Endodermal cell (in vitro differentiated cells): ENCODE results near the gene HNRNPL. TPM values are rescaled to one million over a fixed set of nuclear protein-coding genes. Genes with fewer than 3 reads are reported as not detected.

ENCODE experiments used
- DNase-seq: peaks from one replicate; pipeline ENCODE4 v3.0.0-alpha.2; 2017
- H3K27ac ChIP-seq: 2 replicates; pipeline ENCODE4 v1.5.1; 2013; ENCODE audit warnings: mild to moderate bottlenecking, low read depth, low read length, moderate library complexity
- H3K27me3 ChIP-seq: 2 replicates; pipeline ENCODE4 v1.6.1; 2013; ENCODE audit warnings: mild to moderate bottlenecking, low read length, moderate library complexity; ENCODE audit not compliant: insufficient read depth, control insufficient read depth, poor library complexity, severe bottlenecking
- H3K36me3 ChIP-seq: 2 replicates; pipeline ENCODE4 v1.7.0; 2013; ENCODE audit warnings: mild to moderate bottlenecking, low read length, moderate library complexity; ENCODE audit not compliant: control insufficient read depth, insufficient read depth
- H3K4me1 ChIP-seq: one replicate; pipeline ENCODE4 v1.7.0; 2013; ENCODE audit warnings: low read length; ENCODE audit not compliant: control insufficient read depth, insufficient read depth
- H3K4me3 ChIP-seq: 2 replicates; pipeline ENCODE4 v1.5.1; 2013; ENCODE audit warnings: mild to moderate bottlenecking, low read length, moderate library complexity
- H3K9ac ChIP-seq: 2 replicates; pipeline ENCODE4 v1.6.1; 2013; ENCODE audit warnings: mild to moderate bottlenecking, low read length, moderate library complexity; ENCODE audit not compliant: poor library complexity, severe bottlenecking; ENCODE audit errors: extremely low read depth
- H3K9me3 ChIP-seq: 2 replicates; pipeline ENCODE4 v1.6.1; 2013; ENCODE audit warnings: mild to moderate bottlenecking, low read length, moderate library complexity; ENCODE audit not compliant: control insufficient read depth
- H3K27ac Mint-ChIP-seq: 2 replicates; pipeline ENCODE4 v1.8.0; 2020; ENCODE audit warnings: mixed read lengths
- H3K27me3 Mint-ChIP-seq: 2 replicates; pipeline ENCODE4 v1.8.0; 2021; ENCODE audit warnings: mild to moderate bottlenecking, mixed read lengths; ENCODE audit not compliant: insufficient read depth
- H3K36me3 Mint-ChIP-seq: 2 replicates; pipeline ENCODE4 v1.8.0; 2020; ENCODE audit warnings: low read depth, mixed read lengths
- H3K4me1 Mint-ChIP-seq: 2 replicates; pipeline ENCODE4 v1.8.0; 2020; ENCODE audit warnings: mixed read lengths
- H3K4me3 Mint-ChIP-seq: 2 replicates; pipeline ENCODE4 v1.8.0; 2020; ENCODE audit warnings: mild to moderate bottlenecking, moderate library complexity, mixed read lengths
- H3K9me3 Mint-ChIP-seq: 2 replicates; pipeline ENCODE4 v1.8.0; 2020; ENCODE audit warnings: mild to moderate bottlenecking, mixed read lengths
- CTCF ChIP-seq: fragments of 200-600 bp; sonication (generic); conservative IDR thresholded peaks from 2 replicates; pipeline ENCODE4 v1.5.0; 2021; ENCODE audit warnings: antibody characterized with exemption, mild to moderate bottlenecking
- WGBS, 2 experiments: methylation state at CpG; one replicate each; pipeline versions ENCODE4 v1.1.5 to v1.1.7; 2013; ENCODE audit warnings: missing lambda C conversion rate in 2 of 2, mixed read lengths in 1 of 2; ENCODE audit not compliant: insufficient coverage in 1 of 2, insufficient read length in 1 of 2; 5-methylcytosine and 5-hydroxymethylcytosine counted together
- total RNA-seq, 2 donors: library from RNA; stranded (reverse); fragmentation: NEBNext Ultra II Directional in 1 of 2; extraction: Animal tissue kit (Norgen Biotek cat#: 25700) in 1 of 2; gene quantifications; 2 replicates in 1 of 2; 3 replicates in 1 of 2; pipeline ENCODE4 v1.2.1, GENCODE V29; 2021

Gene HNRNPL
- total RNA-seq, 2 donors from 2014 or later = 607 to 646 TPM

- Mint-ChIP-seq H3K27me3 (no peaks in the 10 kb centered on the region), H3K36me3 (peaks cover 68% of the 10 kb centered on the region), H3K9me3 (peaks cover 28% of the 10 kb centered on the region), H3K4me1 (peaks cover 17% of the 10 kb centered on the region), H3K4me3 (peak overlapping the region; percentile 27), H3K27ac (peak overlapping the region; percentile 67)
- no peak for DNase-seq
- H3K27ac ChIP-seq = no peak overlapping the region
- H3K4me3 ChIP-seq = no peak overlapping the region
- H3K36me3 ChIP-seq = peaks cover 26% of the 10 kb centered on the region
- no peaks in the 10 kb centered on the region for H3K27me3 ChIP-seq
- H3K9me3 ChIP-seq = peaks cover 5% of the 10 kb centered on the region
- WGBS, 2 experiments = 89 to 96% methylated on average over 7 to 13 of the region's 13 CpGs
- H3K9ac ChIP-seq = no peak overlapping the region
- no peaks in the 10 kb centered on the region for H3K4me1 ChIP-seq
- no peak for TF ChIP-seq CTCF
Measured at GRCh38 chr19:38819231-38819920, 30.4 kb downstream of the HNRNPL start.

DNA sequence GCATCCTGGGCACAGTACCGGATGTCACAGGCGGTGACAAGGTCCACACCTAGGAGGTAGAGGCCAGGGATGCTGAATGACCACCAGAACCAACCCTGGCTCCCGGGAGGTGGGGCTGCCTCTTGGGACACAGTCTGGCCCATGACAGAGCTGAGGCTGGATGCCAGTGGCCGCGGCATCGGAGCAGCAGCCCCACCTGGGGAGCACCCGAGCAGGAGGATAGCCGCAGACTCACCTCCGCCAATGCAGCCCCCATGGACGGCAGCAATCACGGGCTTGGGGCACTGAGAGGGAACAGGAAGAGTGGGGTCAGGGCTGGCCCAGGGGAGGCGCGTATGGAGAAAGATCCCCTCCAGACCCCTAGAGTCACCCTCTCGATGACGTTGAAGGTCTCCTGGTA is 32.7 kb downstream of the HNRNPL start:
- no peaks in the 10 kb centered on the region for H3K9me3 ChIP-seq
- H3K4me1 Mint-ChIP-seq = peaks cover 8% of the 10 kb centered on the region
- no peak overlapping the region for H3K4me3 Mint-ChIP-seq
- peaks cover 15% of the 10 kb centered on the region for H3K9me3 Mint-ChIP-seq
- H3K27ac ChIP-seq = no peak overlapping the region
- 94 to 99% methylated on average over 10 to 15 of the region's 15 CpGs for WGBS, 2 experiments
- peaks cover 20% of the 10 kb centered on the region for H3K36me3 ChIP-seq
- H3K9ac ChIP-seq = no peak overlapping the region
- H3K27ac Mint-ChIP-seq = no peak overlapping the region
- DNase-seq = no peak
- TF ChIP-seq CTCF = no peak
- H3K27me3 Mint-ChIP-seq = no peaks in the 10 kb centered on the region
- no peaks in the 10 kb centered on the region for H3K4me1 ChIP-seq
- peaks cover 51% of the 10 kb centered on the region for H3K36me3 Mint-ChIP-seq
- no peaks in the 10 kb centered on the region for H3K27me3 ChIP-seq
- H3K4me3 ChIP-seq = no peak overlapping the region

- Mint-ChIP-seq H3K27ac (peak overlapping the region; percentile 48), H3K9me3 (peaks cover 12% of the 10 kb centered on the region), H3K36me3 (peaks cover 46% of the 10 kb centered on the region), H3K4me1 (peaks cover 8% of the 10 kb centered on the region), H3K4me3 (no peak overlapping the region), H3K27me3 (no peaks in the 10 kb centered on the region)
- WGBS, 2 experiments = 93 to 94% methylated on average over 14 to 18 of the region's 18 CpGs
- Histone ChIP-seq H3K27me3 (no peaks in the 10 kb centered on the region), H3K27ac (no peak overlapping the region), H3K4me1 (no peaks in the 10 kb centered on the region), H3K36me3 (peaks cover 20% of the 10 kb centered on the region), H3K9me3 (no peaks in the 10 kb centered on the region), H3K9ac (no peak overlapping the region), H3K4me3 (no peak overlapping the region)
- no peak for TF ChIP-seq CTCF
- DNase-seq = no peak
Measured at GRCh38 chr19:38816131-38816750, 33.5 kb downstream of the HNRNPL start.
